ENCODE results near the gene MTUS2. TPM values are rescaled to one million over a fixed set of nuclear protein-coding genes. Genes with fewer than 3 reads are reported as not detected.

MTUS2 gene
- total RNA-seq, 1 donor from 2014 or later: 0.90 TPM

DNA sequence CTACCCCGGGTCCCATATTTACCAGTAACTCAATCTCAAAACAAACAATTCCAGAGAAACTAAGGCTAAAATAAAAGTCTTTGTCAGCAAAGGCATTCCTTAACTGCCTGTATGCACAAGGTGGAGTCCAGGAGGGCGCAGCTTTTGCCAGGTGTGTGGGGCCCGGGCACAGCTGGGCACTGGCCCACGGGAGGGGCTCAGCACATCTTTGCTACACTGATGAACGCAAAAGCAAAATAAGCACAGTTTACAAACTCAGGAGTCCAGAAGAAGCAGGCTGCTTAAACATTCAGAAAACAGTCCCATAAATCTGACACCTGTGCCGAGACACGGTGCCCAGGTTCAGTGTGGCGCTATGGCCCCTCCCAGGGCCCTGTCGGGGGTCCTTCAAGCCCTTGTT lies 704.5 kb downstream of the MTUS2 start:
- peaks cover 1% of the 10 kb centered on the region for H3K27me3 Mint-ChIP-seq (ENCODE audit: unreplicated experiment)
- no peak for DNase-seq (ENCODE audit: low spot score)
- H3K4me3 Mint-ChIP-seq (ENCODE audit: unreplicated experiment): no peak overlapping the region
- H3K27ac Mint-ChIP-seq (ENCODE audit: unreplicated experiment): peak overlapping the region; percentile 24
- peaks cover 8% of the 10 kb centered on the region for H3K4me1 Mint-ChIP-seq (ENCODE audit: unreplicated experiment)
- TF ChIP-seq, protein P1, sequence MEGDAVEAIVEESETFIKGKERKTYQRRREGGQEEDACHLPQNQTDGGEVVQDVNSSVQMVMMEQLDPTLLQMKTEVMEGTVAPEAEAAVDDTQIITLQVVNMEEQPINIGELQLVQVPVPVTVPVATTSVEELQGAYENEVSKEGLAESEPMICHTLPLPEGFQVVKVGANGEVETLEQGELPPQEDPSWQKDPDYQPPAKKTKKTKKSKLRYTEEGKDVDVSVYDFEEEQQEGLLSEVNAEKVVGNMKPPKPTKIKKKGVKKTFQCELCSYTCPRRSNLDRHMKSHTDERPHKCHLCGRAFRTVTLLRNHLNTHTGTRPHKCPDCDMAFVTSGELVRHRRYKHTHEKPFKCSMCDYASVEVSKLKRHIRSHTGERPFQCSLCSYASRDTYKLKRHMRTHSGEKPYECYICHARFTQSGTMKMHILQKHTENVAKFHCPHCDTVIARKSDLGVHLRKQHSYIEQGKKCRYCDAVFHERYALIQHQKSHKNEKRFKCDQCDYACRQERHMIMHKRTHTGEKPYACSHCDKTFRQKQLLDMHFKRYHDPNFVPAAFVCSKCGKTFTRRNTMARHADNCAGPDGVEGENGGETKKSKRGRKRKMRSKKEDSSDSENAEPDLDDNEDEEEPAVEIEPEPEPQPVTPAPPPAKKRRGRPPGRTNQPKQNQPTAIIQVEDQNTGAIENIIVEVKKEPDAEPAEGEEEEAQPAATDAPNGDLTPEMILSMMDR (IDR thresholded peaks at IDR 0.05; ENCODE audit: unreplicated experiment): no peak
- peaks cover 19% of the 10 kb centered on the region for H3K36me3 Mint-ChIP-seq (ENCODE audit: low read depth, unreplicated experiment)
- no peaks in the 10 kb centered on the region for H3K9me3 Mint-ChIP-seq (ENCODE audit: unreplicated experiment)

DNA sequence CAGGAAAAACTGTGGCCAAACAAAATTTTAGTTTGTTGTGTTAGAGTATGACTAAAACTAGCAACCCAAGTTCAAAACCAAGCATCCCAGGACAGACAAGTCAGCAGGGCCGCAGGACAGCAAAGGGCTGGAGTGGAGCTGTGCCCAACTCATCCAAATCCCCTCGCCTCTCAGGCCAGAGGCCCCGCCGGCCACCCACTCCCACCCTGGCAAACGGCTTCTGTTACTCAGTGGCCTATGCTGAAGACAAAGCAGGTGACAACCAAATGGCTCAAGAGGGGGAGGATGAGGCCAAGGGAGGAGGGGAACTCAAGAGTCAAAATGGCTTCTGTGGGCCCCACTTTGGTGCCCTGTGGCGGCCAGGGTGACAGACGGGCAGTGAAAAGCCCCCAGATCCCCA lies 705.6 kb downstream of the MTUS2 start:
- Mint-ChIP-seq H3K27me3 (ENCODE audit: unreplicated experiment) (peaks cover 7% of the 10 kb centered on the region), H3K27ac (ENCODE audit: unreplicated experiment) (no peak overlapping the region), H3K4me3 (ENCODE audit: unreplicated experiment) (no peak overlapping the region), H3K36me3 (ENCODE audit: low read depth, unreplicated experiment) (peaks cover 16% of the 10 kb centered on the region), H3K4me1 (ENCODE audit: unreplicated experiment) (peaks cover 15% of the 10 kb centered on the region), H3K9me3 (ENCODE audit: unreplicated experiment) (no peaks in the 10 kb centered on the region)
- TF ChIP-seq, protein P1 (IDR thresholded peaks at IDR 0.05; ENCODE audit: unreplicated experiment): no peak
- DNase-seq (ENCODE audit: low spot score): no peak

DNA sequence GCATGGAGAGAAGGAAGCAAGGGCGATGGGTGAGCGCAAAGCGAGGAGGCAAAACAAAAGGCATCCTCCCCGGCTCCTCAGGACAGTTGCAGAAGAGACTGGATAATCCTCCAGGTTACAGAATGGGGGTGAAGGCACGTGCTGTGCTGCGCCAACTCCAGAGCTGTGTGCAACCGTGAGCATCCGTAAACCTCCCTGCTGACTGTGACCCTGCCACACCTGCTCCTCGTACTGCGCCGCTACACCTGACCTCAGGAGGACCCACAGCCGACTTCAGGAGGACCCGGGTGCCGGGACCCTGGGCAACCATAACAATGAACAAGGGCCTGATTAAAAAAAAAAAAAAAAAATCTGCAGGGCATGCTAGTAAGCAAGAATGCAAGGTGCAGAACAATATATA lies 706.6 kb downstream of the MTUS2 start:
- H3K36me3 Mint-ChIP-seq (ENCODE audit: low read depth, unreplicated experiment): peaks cover 13% of the 10 kb centered on the region
- TF ChIP-seq, protein P1 (IDR thresholded peaks at IDR 0.05; ENCODE audit: unreplicated experiment): no peak
- no peak overlapping the region for H3K4me3 Mint-ChIP-seq (ENCODE audit: unreplicated experiment)
- peaks cover 7% of the 10 kb centered on the region for H3K27me3 Mint-ChIP-seq (ENCODE audit: unreplicated experiment)
- H3K4me1 Mint-ChIP-seq (ENCODE audit: unreplicated experiment): peaks cover 23% of the 10 kb centered on the region
- H3K27ac Mint-ChIP-seq (ENCODE audit: unreplicated experiment): no peak overlapping the region
- H3K9me3 Mint-ChIP-seq (ENCODE audit: unreplicated experiment): no peaks in the 10 kb centered on the region
- no peak for DNase-seq (ENCODE audit: low spot score)

DNA sequence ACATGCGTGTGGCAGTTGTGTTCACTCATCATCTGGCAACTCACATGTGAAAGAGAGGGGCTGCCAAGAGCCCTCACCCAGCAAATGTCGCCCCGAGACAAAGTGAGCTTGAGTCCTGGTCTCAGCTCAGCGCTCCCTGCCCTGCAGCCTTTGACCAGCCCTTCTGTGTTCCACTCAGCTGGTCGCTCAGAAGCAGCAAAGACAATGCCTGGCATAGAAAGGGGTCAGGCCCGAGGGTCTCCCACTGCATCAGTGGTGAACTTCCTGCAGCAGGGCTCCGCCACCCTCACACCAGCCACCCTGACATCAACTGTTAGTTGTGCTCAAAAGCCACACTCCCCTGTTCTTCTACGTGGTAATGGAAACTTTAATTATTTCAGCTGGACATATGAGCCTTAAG lies 707.4 kb downstream of the MTUS2 start:
- TF ChIP-seq, protein P1 (IDR thresholded peaks at IDR 0.05; ENCODE audit: unreplicated experiment): no peak
- Mint-ChIP-seq H3K4me1 (ENCODE audit: unreplicated experiment) (peaks cover 23% of the 10 kb centered on the region), H3K9me3 (ENCODE audit: unreplicated experiment) (no peaks in the 10 kb centered on the region), H3K36me3 (ENCODE audit: low read depth, unreplicated experiment) (peaks cover 6% of the 10 kb centered on the region), H3K4me3 (ENCODE audit: unreplicated experiment) (no peak overlapping the region), H3K27me3 (ENCODE audit: unreplicated experiment) (peaks cover 6% of the 10 kb centered on the region), H3K27ac (ENCODE audit: unreplicated experiment) (no peak overlapping the region)
- DNase-seq (ENCODE audit: low spot score): no peak

DNA sequence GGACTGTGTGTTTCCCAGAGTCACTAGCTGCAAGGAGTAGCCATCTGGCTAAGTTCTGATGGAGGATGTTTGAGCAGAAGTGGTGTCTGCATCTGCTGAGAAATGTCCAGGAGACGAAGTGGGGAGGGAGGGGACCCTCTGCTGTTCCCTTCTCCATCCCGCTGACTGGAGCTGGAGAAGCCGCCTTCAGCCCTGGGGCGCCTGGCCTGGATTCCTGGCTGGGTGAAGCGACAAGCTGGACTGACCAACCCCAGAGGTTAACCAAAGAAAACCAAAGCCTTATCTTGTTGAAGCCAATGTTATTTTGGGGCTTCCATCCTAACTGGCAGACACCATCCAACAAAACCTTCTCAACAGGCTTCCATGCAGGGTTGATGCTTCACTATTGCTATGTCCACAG lies 707.8 kb downstream of the MTUS2 start:
- H3K4me1 Mint-ChIP-seq (ENCODE audit: unreplicated experiment): peaks cover 23% of the 10 kb centered on the region
- H3K9me3 Mint-ChIP-seq (ENCODE audit: unreplicated experiment): no peaks in the 10 kb centered on the region
- peaks cover 8% of the 10 kb centered on the region for H3K36me3 Mint-ChIP-seq (ENCODE audit: low read depth, unreplicated experiment)
- peaks cover 6% of the 10 kb centered on the region for H3K27me3 Mint-ChIP-seq (ENCODE audit: unreplicated experiment)
- TF ChIP-seq, protein P1 (IDR thresholded peaks at IDR 0.05; ENCODE audit: unreplicated experiment): no peak
- H3K27ac Mint-ChIP-seq (ENCODE audit: unreplicated experiment): no peak overlapping the region
- no peak overlapping the region for H3K4me3 Mint-ChIP-seq (ENCODE audit: unreplicated experiment)
- DNase-seq (ENCODE audit: low spot score): no peak
